ENCODE data around the gene FHAD1.

FHAD1 gene

GRCh38 chr1:15345705-15346345 lies 98.8 kb downstream of the FHAD1 start:
- no peak for TF ChIP-seq JUND (IDR thresholded peaks at IDR 0.05; ENCODE audit: low read depth)

DNA sequence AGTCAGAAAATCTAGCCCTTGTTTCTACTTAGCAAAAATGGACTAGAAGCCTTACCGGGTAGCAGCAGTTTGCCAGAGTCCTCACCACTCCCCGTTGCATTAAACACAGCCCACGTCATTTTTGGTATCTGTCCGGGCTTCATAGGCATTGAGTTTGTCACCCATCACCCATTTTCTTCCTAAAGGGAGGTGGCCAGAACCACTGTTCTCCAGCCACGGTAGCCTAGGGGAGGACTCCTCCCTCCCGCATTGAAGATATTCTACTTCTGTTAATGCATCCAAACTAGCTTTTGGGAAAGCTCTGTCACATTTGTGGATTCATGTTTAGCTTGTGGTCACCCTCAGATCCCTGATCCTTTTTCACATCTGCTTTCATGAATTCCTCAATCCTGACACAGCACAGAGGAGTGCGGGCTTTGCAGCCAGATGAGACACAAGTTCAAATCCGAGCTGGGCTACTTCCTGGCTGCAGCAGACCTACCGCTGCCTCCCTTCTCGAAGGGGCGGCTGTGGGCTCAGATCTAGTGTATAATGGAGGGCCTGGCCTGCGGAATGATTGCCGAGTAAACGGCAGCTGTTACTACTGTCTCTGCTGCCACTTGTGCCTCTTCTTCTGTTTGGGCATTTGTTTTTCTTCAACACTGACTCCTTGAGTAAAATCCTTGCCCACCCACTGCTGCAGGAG lies 99.5 kb downstream of the FHAD1 start:
- DNase-seq (ENCODE audit: low read depth in 1 of 2, low spot score in 1 of 2), result no peak
- TF ChIP-seq JUND (IDR thresholded peaks at IDR 0.05; ENCODE audit: low read depth), result no peak
- in situ Hi-C loops (cut with HindIII; ENCODE audit: low pct_unique_long_range_greater_than_20kb, low sequenced_read_pairs), result no loop called here

More at GRCh38 chr1:15345705-15346345, 98.8 kb downstream of the FHAD1 start:
- in situ Hi-C loops (cut with HindIII; ENCODE audit: low pct_unique_long_range_greater_than_20kb, low sequenced_read_pairs), result no loop called here
- DNase-seq (ENCODE audit: low read depth in 1 of 2, low spot score in 1 of 2), result no peak

DNA sequence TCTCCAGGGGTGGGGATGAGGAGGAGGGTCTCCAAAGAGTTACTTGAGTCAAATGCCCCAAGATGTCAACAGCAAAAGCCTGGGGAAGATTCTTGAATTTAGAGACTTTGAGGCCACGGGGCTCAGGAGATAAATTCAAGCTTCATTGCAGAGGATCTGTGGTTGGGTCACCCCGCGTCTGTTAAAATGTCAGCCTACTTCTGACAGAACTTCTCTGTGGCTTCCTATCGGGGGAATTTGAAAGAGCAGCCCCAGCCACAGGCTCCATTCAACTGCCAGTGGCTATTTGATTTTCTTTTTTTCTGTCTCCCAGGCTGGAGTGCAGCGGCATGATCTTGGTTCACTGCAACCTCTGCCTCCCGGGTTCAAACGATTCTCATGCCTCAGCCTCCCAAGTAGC lies 100.2 kb downstream of the FHAD1 start:
- no peak for TF ChIP-seq JUND (IDR thresholded peaks at IDR 0.05; ENCODE audit: low read depth)
- no peak for DNase-seq (ENCODE audit: low read depth in 1 of 2, low spot score in 1 of 2)

DNA sequence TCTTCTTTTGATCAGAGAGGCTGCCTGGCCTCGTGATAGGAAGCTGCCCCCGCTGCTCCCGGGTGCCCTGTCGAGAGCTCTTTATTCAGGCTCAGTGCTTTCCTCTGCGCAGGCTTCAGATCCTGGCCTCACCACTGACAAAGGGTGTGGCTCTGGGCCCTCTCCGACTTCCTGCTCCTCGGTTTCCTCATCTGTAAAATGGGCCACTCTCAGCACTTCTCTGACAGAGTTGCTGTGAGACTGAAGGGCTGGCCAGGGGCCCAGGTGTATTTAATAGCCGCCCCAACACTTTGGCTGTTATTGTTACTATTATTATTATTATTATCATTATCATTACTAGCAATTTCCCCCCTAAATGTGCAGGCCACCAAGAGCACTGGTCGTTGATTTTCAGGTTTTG lies 101.6 kb downstream of the FHAD1 start:
- DNase-seq (ENCODE audit: low read depth in 1 of 2, low spot score in 1 of 2), result no peak
- TF ChIP-seq JUND (IDR thresholded peaks at IDR 0.05; ENCODE audit: low read depth), result no peak
- in situ Hi-C loops (cut with HindIII; ENCODE audit: low pct_unique_long_range_greater_than_20kb, low sequenced_read_pairs), result no loop called here

More for the DNA sequence above, 100.2 kb downstream of the FHAD1 start:
- in situ Hi-C loops (cut with HindIII; ENCODE audit: low pct_unique_long_range_greater_than_20kb, low sequenced_read_pairs), result no loop called here

DNA sequence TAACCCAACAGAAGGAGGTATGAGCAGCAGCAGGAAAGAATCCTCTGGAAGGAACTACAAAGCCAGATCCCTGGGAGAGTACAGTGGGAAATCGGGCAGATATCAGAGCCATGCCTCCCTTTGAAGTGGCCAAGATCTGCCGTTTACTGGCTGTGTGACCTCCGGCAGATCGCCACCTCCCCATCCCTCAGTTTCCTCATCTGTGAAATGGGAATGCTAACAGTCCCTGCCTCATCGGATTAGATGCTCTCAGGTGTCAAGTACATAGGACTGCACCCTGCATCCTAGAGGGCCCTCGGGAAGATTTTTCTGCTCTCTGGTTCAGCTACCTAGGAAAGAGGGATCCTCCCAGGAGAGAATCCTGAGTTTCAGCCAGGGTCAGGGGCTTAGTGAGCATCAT lies 102.1 kb downstream of the FHAD1 start:
- TF ChIP-seq JUND (IDR thresholded peaks at IDR 0.05; ENCODE audit: low read depth), result no peak
- no peak for DNase-seq (ENCODE audit: low read depth in 1 of 2, low spot score in 1 of 2)
- in situ Hi-C loops (cut with HindIII; ENCODE audit: low pct_unique_long_range_greater_than_20kb, low sequenced_read_pairs), result no loop called here

GRCh38 chr1:15350151-15350550 lies 103.1 kb downstream of the FHAD1 start:
- DNase-seq (ENCODE audit: low read depth in 1 of 2, low spot score in 1 of 2), result no peak
- in situ Hi-C loops (cut with HindIII; ENCODE audit: low pct_unique_long_range_greater_than_20kb, low sequenced_read_pairs), result no loop called here

GRCh38 chr1:15350551-15351200 lies 103.7 kb downstream of the FHAD1 start:
- in situ Hi-C loops (cut with HindIII; ENCODE audit: low pct_unique_long_range_greater_than_20kb, low sequenced_read_pairs), result no loop called here
- peak in 1 of 2 experiments; percentile 7 for DNase-seq (ENCODE audit: low read depth in 1 of 2, low spot score in 1 of 2)
- TF ChIP-seq JUND (IDR thresholded peaks at IDR 0.05; ENCODE audit: low read depth), result no peak

More at GRCh38 chr1:15350151-15350550, 103.1 kb downstream of the FHAD1 start:
- TF ChIP-seq JUND (IDR thresholded peaks at IDR 0.05; ENCODE audit: low read depth), result no peak

DNA sequence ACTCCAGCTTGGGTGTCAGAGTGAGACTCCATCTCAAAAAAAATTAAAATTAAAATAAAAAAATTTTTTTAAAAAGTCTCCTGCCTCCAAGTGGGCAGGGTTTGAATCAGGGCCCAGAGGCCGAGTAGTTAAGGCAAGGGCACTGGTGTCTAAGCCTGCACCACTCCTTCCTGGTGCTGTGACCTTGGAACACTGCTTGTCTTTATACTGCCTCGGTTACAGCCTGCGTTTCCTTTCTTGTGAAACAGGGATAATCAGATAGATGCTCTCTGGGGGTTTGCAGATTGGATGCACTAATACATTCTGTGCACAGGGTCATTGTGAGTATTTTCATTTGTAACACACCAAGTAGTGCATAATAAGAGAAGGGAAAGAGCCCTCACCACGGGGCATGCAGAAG lies 104.3 kb downstream of the FHAD1 start:
- no peak for DNase-seq (ENCODE audit: low read depth in 1 of 2, low spot score in 1 of 2)
- no peak for TF ChIP-seq JUND (IDR thresholded peaks at IDR 0.05; ENCODE audit: low read depth)
- in situ Hi-C loops (cut with HindIII; ENCODE audit: low pct_unique_long_range_greater_than_20kb, low sequenced_read_pairs), result no loop called here

DNA sequence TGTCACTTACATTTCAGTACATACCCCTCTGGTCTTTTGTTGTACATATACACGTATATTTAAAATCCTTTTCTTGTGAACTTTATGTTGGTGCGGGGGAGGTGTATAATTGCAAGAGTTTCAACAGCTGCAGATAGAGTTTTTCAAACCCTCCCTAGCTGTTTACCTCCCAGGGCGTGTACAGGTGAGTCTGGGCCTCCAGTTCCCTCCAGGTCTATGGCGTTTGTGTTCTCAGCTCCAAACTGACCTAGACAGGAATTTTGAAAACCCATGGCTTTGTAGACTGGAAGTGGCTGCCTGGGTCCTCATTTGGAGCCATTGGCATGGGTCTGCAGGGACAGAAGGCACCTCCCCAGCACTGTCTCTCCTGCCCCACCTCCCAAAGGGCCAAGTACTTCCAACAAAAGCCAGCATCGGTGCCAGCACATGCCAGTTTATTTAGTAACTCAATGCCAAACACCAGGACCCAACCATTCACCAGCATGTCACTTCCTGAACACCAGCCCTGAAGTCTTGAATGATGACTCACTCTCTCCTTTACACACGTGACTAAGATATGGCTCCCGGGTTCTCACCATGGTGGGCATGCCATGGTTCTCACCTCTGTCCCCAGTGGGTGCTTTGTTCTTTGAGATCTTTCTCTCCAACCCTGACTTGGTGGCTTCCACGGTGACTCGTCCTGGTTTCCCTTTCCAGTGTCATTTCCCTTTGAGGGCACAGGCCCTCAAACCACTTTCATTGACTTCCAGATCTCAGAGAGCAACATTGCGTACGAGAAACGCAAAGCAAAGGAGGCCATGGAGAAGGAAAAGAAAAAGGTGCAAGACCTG lies 105.3 kb downstream of the FHAD1 start:
- in situ Hi-C loops (cut with HindIII; ENCODE audit: low pct_unique_long_range_greater_than_20kb, low sequenced_read_pairs), result no loop called here
- DNase-seq (ENCODE audit: low read depth in 1 of 2, low spot score in 1 of 2), result peak in 1 of 2 experiments; percentile 86
- TF ChIP-seq JUND (IDR thresholded peaks at IDR 0.05; ENCODE audit: low read depth), result peak; percentile 10; the same call in 1 of the 2 replicates

DNA sequence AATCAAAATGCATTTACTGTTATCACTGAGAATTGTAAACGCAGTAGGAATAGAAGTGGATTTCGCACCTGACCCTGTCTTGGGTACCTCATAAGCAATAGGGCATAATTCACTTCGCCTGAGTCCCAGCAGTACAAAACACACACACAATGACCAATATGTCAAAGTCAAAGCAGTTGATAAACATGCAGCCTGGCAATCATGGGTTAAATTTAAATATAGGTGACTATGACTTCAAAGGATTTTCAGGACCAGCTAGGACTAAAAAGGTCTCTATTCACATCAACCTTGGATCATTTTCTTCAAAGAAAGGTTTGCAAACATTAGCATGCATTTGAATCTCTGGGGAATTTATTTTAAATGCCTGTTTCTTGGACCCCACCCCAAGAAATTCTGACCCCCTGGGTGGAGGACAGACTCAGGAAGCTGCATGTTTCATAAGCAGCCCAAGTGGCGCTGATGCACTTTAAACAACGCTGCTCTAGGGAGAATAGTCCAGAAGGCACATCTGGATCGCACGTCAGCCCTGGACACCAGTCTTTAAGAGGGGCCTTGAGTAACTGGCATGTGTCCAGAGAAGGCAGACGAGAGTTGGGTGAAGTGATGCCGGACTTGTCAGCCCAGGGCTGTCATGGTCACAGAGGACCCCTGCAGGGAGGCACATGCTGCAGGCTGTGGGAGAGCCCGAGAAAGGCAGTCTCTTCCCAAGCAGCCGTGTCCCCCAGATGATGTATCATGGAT lies 107.0 kb downstream of the FHAD1 start:
- DNase-seq (ENCODE audit: low read depth in 1 of 2, low spot score in 1 of 2), result no peak
- no peak for TF ChIP-seq JUND (IDR thresholded peaks at IDR 0.05; ENCODE audit: low read depth)
- in situ Hi-C loops (cut with HindIII; ENCODE audit: low pct_unique_long_range_greater_than_20kb, low sequenced_read_pairs), result no loop called here

DNA sequence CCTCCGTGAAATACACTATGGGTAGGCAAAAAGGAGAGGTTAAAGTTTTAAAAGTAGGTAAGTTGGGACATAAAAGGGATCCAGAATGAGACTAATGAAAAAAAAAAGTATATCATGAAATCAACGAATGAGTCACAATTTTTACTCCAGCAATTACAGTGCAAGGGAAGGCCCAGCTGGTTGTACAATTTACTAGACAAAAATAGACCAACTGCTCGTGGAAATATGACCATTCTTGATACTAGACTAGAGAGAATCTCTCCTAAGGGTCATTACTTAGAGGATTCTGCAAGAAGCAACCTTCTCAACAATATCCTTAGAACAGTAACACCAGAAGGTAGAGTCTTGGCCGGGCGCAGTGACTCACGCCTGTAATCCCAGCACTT lies 107.5 kb downstream of the FHAD1 start:
- in situ Hi-C loops (cut with HindIII; ENCODE audit: low pct_unique_long_range_greater_than_20kb, low sequenced_read_pairs), result no loop called here
- DNase-seq (ENCODE audit: low read depth in 1 of 2, low spot score in 1 of 2), result no peak
- no peak for TF ChIP-seq JUND (IDR thresholded peaks at IDR 0.05; ENCODE audit: low read depth)
